NCI-H2107 treated with DMSO at 0.1 percent for 48 hours (cell line): Measurements from ENCODE around the gene SSC5D.
"Not testable (repeated sequence)": the region's sequence is repeated elsewhere in the genome, so short reads cannot be mapped to it uniquely, and the experiment has no call there.

Experiments
- DNase-seq: peaks from one replicate; lab custom pipeline; 2025; ENCODE audit not compliant: unreplicated experiment; lab: John Stamatoyannopoulos, UW

Gene SSC5D

GRCh38 chr19:55502197-55502952 lies 14.1 kb downstream of the SSC5D start:
- no peak for DNase-seq

- no peak for DNase-seq
Measured at GRCh38 chr19:55503157-55503501, 14.9 kb downstream of the SSC5D start.

DNA sequence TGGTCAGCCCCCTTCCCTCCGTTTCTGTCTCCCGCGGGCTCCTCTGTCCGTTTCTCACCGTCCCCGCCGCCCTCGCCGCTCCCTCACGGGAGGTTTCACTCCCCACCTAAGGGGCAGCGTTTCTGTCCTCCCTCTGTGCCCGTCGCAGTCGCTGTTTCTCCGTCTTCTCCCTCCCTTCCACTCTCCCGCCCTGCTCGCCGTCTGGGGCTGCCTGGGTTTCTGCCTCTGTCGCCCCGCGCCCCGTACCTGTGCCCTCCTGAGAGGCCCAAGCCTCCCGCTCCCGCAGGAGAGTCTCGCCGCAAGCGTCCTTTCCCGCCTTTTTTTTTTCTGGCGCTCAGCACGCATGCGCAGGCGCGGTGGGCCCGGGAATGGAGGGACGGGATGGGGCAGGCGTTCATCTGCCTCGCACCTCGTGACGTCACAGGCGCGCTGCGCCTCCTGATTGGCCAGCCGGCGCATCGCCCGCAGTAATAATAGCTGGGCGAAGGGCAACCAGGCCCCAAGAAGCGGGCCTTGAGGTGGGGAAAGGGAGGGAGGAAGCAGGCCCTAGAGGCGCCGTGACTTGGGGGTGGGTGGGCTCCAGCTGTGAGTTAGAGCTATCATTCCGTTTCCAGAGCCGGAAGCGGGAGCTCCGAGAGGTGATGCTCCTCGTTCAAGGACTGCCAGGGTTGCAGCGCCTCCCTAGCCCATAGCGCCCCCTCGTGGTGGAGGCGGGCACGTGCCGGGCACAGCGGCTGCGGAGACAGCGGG lies 15.4 kb downstream of the SSC5D start:
- DNase-seq: peak; percentile 34

GRCh38 chr19:55504252-55504603 lies 16.0 kb downstream of the SSC5D start:
- no peak for DNase-seq

GRCh38 chr19:55504981-55505380 lies 16.7 kb downstream of the SSC5D start:
- DNase-seq: no peak

DNA sequence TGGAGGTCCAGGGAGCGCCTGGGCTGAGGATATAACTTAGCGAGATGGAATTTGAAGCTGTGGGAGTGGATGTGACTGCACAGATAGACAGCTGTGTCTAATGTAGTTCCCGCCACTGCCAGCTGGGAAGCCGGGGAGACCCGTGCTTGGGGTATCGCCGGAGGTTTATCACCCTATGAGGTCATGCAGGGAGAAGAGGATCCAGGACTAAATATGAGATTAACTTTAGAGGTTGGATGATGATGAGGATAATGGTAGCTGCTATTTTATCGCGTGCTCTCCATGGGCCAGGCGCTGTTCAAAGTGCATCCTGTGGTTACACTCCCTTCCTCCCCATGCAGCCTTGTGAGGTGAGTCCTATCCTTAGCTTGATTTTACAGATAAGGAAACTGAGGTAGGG lies 19.9 kb downstream of the SSC5D start:
- DNase-seq: no peak

DNA sequence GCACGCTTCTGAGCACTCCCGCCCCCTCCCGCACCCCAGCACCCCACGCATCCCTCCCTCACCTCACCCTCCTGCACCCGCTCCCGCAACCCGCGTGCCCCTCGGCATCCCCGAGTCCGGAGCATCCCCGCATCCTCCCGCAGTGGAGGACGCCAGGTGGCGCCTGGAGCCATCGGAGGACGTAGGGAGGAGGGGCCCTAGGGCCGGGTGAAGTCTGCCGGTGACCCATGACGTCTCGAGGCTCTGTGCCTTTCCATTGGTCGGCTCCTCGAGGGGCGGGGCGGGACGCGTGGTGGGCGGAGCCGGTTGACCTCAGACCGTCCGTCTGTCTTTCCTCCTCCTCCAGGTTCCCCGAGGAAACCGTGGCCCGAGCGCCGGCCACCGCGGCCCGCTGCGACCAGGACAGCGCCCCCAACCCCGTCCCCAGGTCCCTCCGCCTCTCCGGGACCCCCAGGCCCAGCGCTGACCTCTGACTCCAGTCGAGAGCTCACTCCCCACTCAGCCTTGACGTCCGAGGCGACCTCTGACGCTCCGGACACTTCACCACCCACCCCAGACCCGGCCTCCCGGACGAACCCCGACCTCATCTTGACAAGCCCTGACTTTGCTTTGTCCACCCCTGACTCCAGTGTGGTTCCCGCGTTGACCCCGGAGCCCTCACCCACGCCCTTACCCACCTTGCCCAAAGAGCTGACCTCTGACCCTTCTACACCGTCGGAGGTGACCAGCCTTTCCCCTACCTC lies 28.8 kb downstream of the SSC5D start:
- peak; percentile 64 for DNase-seq

DNA sequence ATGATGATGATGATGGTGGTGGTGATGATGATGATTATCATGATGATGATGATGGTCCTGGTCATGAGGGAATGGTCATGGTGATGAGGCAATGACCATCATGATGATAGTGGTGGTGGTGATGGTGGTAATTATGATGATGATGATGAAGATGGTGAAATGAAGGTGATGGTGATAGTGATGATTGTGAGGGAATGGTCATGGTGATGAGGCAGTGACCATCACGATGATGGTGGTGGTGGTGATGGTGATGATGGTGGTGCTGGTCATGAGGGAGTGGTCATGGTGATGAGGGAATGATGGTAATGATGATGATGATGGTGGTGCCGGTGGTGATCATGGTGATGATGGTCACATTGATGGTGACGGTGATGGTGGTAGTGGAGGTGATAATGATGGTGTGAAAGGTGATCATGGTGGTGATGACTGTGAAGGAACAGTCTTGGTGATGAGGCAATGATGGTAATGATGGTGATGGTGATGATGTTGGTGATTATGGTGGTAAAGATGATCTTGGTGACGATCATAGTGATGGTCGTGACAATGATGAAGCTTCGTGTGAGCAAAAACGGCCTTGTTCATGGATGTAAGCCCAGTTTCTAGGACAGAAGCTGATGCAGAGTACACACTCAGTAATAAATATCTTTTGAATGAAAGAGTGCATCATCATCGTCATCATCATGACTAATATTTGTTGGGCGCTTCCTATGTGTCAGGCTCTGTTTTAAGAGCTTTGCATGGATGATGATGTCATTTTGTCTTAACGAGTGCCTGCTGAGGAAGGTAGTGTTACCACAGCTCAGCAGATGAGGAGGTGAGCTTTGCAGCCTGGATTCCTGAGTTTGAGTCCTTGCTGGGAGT lies 31.4 kb downstream of the SSC5D start:
- no peak for DNase-seq

GRCh38 chr19:55520691-55521292 lies 32.6 kb downstream of the SSC5D start:
- no peak for DNase-seq

GRCh38 chr19:55525289-55526101 lies 37.3 kb downstream of the SSC5D start:
- no peak for DNase-seq

- peak; percentile 44 for DNase-seq
Measured at GRCh38 chr19:55526216-55527196, 38.3 kb downstream of the SSC5D start.

GRCh38 chr19:55527197-55528029 lies 39.2 kb downstream of the SSC5D start:
- DNase-seq: no peak

DNA sequence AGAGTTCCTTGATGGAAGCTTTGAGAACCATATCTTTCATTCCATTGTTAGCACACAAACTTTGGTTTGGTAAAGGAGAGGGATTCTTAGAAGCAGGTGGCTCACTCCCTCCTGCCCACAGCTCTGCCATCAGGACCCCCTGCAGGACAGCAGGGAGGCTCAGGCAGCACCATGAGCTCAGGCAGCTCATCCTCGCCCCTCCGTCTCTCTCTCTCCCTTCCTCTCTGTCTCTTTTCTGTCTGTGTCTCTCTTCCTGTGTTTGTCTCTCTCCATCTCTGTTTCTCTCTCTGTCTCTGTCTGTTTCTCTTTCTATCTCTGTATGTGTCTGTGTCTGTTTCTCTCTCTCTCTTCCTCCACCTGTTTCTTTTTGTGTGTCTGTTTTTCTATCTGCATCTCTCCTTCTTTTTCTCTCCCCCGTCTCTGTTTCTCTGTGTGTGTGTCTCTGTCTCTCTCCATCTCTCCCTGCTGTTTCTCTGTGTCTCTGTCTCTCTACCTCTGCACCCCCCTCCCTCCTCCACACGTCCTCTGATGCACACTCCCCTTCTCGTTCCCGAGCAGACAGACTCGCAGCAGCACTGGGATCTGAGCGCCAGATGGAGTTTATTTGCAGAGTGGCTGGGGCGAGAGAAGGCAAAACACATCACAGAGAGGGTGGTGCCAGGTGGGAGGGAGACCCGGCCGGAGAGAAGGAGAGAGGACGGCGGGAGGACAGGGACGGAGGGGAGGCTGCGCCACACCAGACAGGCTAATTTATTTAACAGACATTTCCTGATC lies 40.0 kb downstream of the SSC5D start:
- DNase-seq: peak; percentile 51

DNA sequence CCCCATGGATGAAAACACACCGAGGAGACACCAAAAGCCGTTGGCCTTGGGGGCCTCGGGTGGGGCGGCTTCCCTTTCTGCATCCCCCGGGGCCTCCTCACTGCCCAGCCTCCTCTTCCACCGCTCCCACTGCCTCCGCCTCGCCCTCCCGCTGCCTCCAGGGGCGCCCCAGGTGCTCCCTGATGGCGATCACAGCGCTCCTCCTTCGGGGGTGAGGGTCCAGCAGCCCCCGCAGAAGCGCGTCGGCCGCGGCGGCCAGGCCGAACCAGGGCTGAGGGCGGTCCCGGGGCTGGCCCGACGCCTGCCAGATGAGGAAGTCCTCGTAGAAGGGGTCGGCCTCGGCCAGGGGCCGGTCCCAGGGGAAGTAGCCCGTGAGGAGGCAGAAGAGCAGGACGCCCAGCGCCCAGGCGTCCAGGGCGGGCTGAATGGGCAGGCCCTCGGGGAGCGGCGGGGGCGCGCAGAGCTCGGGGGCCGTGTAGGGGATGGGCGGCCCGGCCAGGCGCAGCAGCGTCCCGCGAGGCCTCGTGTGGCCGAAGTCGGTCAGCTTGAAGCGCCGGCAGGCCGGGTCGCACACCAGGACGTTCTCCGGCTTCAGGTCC lies 41.5 kb downstream of the SSC5D start:
- DNase-seq: no peak

- DNase-seq: no peak
Measured at GRCh38 chr19:55530996-55531395, 42.8 kb downstream of the SSC5D start.

DNA sequence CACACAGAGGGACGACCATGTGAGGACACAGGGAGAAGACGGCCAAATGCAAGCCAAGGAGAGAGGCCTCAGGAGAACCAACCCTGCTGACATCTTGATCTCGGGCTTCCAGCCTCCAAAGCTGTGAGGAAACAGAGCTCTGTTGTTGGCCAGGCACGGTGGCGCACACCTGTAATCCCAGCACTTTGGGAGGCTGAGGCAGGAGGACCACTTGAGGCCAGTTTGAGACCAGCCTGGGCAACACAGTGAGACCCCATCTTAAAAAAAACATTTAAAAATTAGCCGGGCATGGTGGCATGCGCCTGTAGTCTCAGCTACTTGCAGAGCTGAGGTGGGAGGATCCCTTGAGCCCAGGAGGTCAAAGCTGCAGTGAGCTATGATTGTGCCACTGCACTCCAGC lies 46.0 kb downstream of the SSC5D start:
- DNase-seq: not testable (repeated sequence)
